Esophagus muscularis mucosa (tissue), 3 donors: ENCODE measurements around the gene CHST12.

Experiments
- POLR2A ChIP-seq: fragments of 450-650 bp; IDR thresholded peaks from one replicate; pipeline ENCODE4 v1.6.1; 2017; ENCODE audit warnings: antibody characterized with exemption, moderate library complexity, mild to moderate bottlenecking, low read depth
- POLR2AphosphoS5 ChIP-seq, 2 donors: sonication (generic); formaldehyde crosslinking; IDR thresholded peaks; one replicate each; pipeline ENCODE4 v1.6.1; 2017; ENCODE audit warnings: antibody characterized with exemption in 2 of 2
- TF ChIP-seq, protein P1 (sequence below), 3 experiments: fragments of 200-600 bp in 2 of 3; fragments of 450-650 bp in 1 of 3; sonication (generic) in 2 of 3; IDR thresholded peaks; one replicate each; pipeline ENCODE4 v1.5.1; 2017 to 2019; ENCODE audit warnings: antibody characterized with exemption in 3 of 3, mild to moderate bottlenecking in 2 of 3, moderate library complexity in 1 of 3

DNA sequence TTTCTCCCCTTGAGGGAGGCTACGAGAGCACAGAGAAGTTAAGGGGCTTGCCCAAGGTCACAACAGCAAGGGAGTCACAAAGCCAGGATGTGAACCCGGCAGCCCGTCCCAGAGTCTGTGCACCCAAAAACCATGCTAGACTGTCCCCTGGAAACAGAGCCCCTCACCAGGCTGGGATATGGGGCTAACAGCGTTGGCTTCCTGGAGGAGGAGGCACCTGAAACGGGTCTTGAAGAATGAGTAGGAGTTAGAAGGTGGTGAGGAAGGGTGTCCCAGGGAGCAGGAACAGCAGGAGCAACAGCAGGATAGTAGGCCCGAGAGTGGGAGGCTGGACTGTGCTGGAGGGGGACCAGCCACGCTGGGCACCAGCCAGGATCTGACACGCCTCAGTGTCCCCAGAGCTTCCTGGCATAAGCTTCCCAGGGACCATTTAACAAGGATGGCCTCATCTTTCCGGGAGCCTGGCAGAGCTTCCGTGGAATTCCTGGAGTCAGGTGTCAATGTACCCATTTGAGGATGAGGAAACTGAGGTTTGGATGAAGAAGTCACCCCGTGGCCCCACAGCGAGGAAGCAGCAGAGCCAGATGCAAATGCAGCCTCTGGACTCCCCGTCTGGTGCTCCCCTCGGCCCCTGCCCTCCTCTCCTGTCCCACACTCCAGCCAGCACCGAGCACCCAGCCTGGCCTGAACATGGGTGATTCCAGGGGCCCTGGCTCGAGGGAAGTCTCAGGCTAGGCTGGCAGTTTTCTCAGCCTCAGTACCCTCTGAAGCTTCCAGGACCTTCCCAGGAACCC, 76.1 kb downstream of the CHST12 start:
- TF ChIP-seq, protein P1, sequence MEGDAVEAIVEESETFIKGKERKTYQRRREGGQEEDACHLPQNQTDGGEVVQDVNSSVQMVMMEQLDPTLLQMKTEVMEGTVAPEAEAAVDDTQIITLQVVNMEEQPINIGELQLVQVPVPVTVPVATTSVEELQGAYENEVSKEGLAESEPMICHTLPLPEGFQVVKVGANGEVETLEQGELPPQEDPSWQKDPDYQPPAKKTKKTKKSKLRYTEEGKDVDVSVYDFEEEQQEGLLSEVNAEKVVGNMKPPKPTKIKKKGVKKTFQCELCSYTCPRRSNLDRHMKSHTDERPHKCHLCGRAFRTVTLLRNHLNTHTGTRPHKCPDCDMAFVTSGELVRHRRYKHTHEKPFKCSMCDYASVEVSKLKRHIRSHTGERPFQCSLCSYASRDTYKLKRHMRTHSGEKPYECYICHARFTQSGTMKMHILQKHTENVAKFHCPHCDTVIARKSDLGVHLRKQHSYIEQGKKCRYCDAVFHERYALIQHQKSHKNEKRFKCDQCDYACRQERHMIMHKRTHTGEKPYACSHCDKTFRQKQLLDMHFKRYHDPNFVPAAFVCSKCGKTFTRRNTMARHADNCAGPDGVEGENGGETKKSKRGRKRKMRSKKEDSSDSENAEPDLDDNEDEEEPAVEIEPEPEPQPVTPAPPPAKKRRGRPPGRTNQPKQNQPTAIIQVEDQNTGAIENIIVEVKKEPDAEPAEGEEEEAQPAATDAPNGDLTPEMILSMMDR (IDR thresholded peaks at IDR 0.05) = no peak
- TF ChIP-seq POLR2A (no peak), POLR2AphosphoS5 (IDR thresholded peaks at IDR 0.05) (no peak)
